HepG2 (cell line): ENCODE measurements around the gene GBGT1. TPM values are rescaled to one million over a fixed set of nuclear protein-coding genes. Genes with fewer than 3 reads are reported as not detected.

Source experiments
- ATAC-seq: fragments of 200-7000 bp; cut with Tn5 transposase; 3 replicates; pipeline ENCODE4 v1.9.1; 2020; ENCODE audit warnings: mild to moderate bottlenecking, moderate library complexity
- BruUV-seq: library from RNA; stranded (reverse); fragments of 400-500 nt; replicated peaks from 2 replicates; lab custom pipeline; 2021; lab: Mats Ljungman, UMichigan
- CTCF ChIA-PET: fragments of 300-600 bp; formaldehyde crosslinking; extraction: SDS; loops from one replicate; lab custom pipeline; 2021; ENCODE audit warnings: low total read pairs, inconsistent platforms, low intra/inter-chr PET ratio; lab: Yijun Ruan, JAX
- POLR2A ChIA-PET: fragments of 350-600 bp; sonication (Branson Sonifier 250); formaldehyde crosslinking; loops from one replicate; lab custom pipeline; 2020; ENCODE audit warnings: antibody characterized with exemption, inconsistent platforms; lab: Yijun Ruan, JAX
- DNase-seq: peaks from one replicate; pipeline ENCODE4 v3.0.0-alpha.2; 2015; ENCODE audit warnings: low spot score
- FAIRE-seq: peaks from 3 replicates; lab custom pipeline; 2011; peaks lifted over from hg19 to GRCh38; lab: Jason Lieb, UNC
- H2AFZ ChIP-seq: one replicate; pipeline ENCODE4 v1.6.1; 2011; ENCODE audit warnings: low read length, inconsistent platforms
- H3K27ac ChIP-seq: fragments of 300-600 bp; 3 replicates; pipeline ENCODE4 v1.8.0; 2011; ENCODE audit warnings: mixed run types, mild to moderate bottlenecking, mixed read lengths, low read length, inconsistent platforms; ENCODE audit not compliant: insufficient read depth; ENCODE audit errors: extremely low read length
- H3K27me3 ChIP-seq, 2 experiments: fragments of 200-600 bp in 1 of 2; 2 replicates in 1 of 2; 3 replicates in 1 of 2; pipeline versions ENCODE4 v1.6.0 to v1.8.0; 2011; ENCODE audit warnings: low read length in 2 of 2, mild to moderate bottlenecking in 2 of 2, moderate library complexity in 2 of 2, inconsistent platforms in 1 of 2; ENCODE audit not compliant: insufficient read depth in 2 of 2, control insufficient read depth in 1 of 2
- H3K36me3 ChIP-seq, 2 experiments: fragments of 200-600 bp in 1 of 2; replicated peaks in 1 of 2; 2 replicates in 1 of 2; 3 replicates in 1 of 2; pipeline versions ENCODE4 v1.5.1 to v1.8.0; 2011; ENCODE audit warnings: low read length in 2 of 2, inconsistent platforms in 1 of 2; ENCODE audit not compliant: insufficient read depth in 2 of 2, control insufficient read depth in 1 of 2
- H3K4me1 ChIP-seq: 2 replicates; pipeline ENCODE4 v1.5.1; 2012; ENCODE audit warnings: low read length, inconsistent platforms; ENCODE audit not compliant: insufficient read depth
- H3K4me2 ChIP-seq: 2 replicates; pipeline ENCODE4 v1.6.0; 2011; ENCODE audit warnings: low read depth, low read length, inconsistent platforms
- H3K4me3 ChIP-seq, 3 experiments: fragments of 200-600 bp in 1 of 3; sonication (generic), shearing (Covaris generic) in 1 of 3; replicated peaks in 1 of 3; 2 replicates each; pipeline ENCODE4 v1.5.1; 2011 to 2016; ENCODE audit warnings: low read length in 3 of 3, inconsistent platforms in 2 of 3, low read depth in 2 of 3, mild to moderate bottlenecking in 2 of 3, control low read depth in 1 of 3, mixed read lengths in 1 of 3; ENCODE audit not compliant: insufficient read depth in 1 of 3
- H3K79me2 ChIP-seq: one replicate; pipeline ENCODE4 v1.6.1; 2011; ENCODE audit warnings: low read length, inconsistent platforms; ENCODE audit not compliant: insufficient read depth
- H3K9ac ChIP-seq: 2 replicates; pipeline ENCODE4 v1.6.0; 2011; ENCODE audit warnings: mild to moderate bottlenecking, low read depth, low read length, inconsistent platforms; ENCODE audit not compliant: insufficient read depth
- H3K9me3 ChIP-seq: 2 replicates; pipeline ENCODE4 v1.5.1; 2012; ENCODE audit warnings: mild to moderate bottlenecking, low read length
- H4K20me1 ChIP-seq: 2 replicates; pipeline ENCODE4 v1.6.0; 2011; ENCODE audit warnings: inconsistent platforms, mild to moderate bottlenecking, low read length, moderate library complexity; ENCODE audit not compliant: insufficient read depth
- ATF7-NPFF ChIP-seq: sonication (generic); formaldehyde crosslinking; IDR thresholded peaks from 2 replicates; pipeline ENCODE4 v1.8.1; 2023; ENCODE audit warnings: mild to moderate bottlenecking, low read depth, missing genetic modification reagents, moderate library complexity
- KLF9 ChIP-seq: IDR thresholded peaks from 2 replicates; pipeline ENCODE4 v1.6.1; 2016; ENCODE audit warnings: low read depth
- MIER3 ChIP-seq: IDR thresholded peaks from 2 replicates; pipeline ENCODE4 v1.6.1; 2016; ENCODE audit warnings: missing compliant biosample characterization, borderline replicate concordance
- MTF2 ChIP-seq: sonication (generic); formaldehyde crosslinking; IDR thresholded peaks from 2 replicates; pipeline ENCODE4 v1.5.0; 2020; ENCODE audit warnings: missing genetic modification reagents, borderline replicate concordance
- NFYB ChIP-seq: sonication (generic); formaldehyde crosslinking; IDR thresholded peaks from 2 replicates; pipeline ENCODE4 v1.4.0; 2020; ENCODE audit warnings: missing genetic modification reagents
- RARG ChIP-seq: sonication (generic); formaldehyde crosslinking; IDR thresholded peaks from 2 replicates; pipeline ENCODE4 v1.4.0; 2020; ENCODE audit warnings: low read depth, mild to moderate bottlenecking, missing genetic modification reagents
- SOX5 ChIP-seq: IDR thresholded peaks from 2 replicates; pipeline ENCODE4 v1.6.1; 2016; ENCODE audit warnings: borderline replicate concordance
- ZNF614 ChIP-seq: IDR thresholded peaks from 2 replicates; pipeline ENCODE4 v1.6.1; 2018; ENCODE audit warnings: missing biosample characterization, missing genetic modification reagents, inconsistent platforms, borderline replicate concordance
- ZSCAN20 ChIP-seq: sonication (generic); formaldehyde crosslinking; IDR thresholded peaks from 2 replicates; pipeline ENCODE4 v1.4.0; 2020; ENCODE audit warnings: missing genetic modification reagents, mild to moderate bottlenecking, borderline replicate concordance
- ZSCAN22 ChIP-seq: sonication (generic); formaldehyde crosslinking; IDR thresholded peaks from 2 replicates; pipeline ENCODE4 v1.4.0; 2020; ENCODE audit warnings: mild to moderate bottlenecking, missing genetic modification reagents
- WGBS: methylation state at CpG from one replicate; pipeline ENCODE4 v1.1.6; 2017; ENCODE audit warnings: low lambda C conversion rate; 5-methylcytosine and 5-hydroxymethylcytosine counted together
- in situ Hi-C: cut with HindIII; loops from 2 replicates; pipeline ENCODE4 v1.10.0; 2017; ENCODE audit warnings: low pct_unique_long_range_greater_than_20kb; ENCODE audit not compliant: extremely low pct_ligation_motif_present
- intact Hi-C: fragments of 100-400 bp; cut with micrococcal nuclease; formaldehyde crosslinking; loops from one replicate; pipeline ENCODE4 v1.10.0; 2022; ENCODE audit not compliant: unreplicated experiment
- polyA plus RNA-seq, 8 experiments: library from polyadenylated mRNA; depleted of rRNA in 3 of 8; stranded (reverse) in 7 of 8; unstranded in 1 of 8; fragments of >200 nt; fragmentation: Illumina TruSeq in 4 of 8; extraction: Trizol in 4 of 8; gene quantifications; 2 replicates each; pipeline versions ENCODE4 v1.2.1 to v1.2.3, GENCODE V29; 2011 to 2016; ENCODE audit warnings: low read depth in 4 of 8, missing spikeins in 1 of 8, mixed read lengths in 1 of 8; ENCODE audit not compliant: insufficient read depth in 1 of 8
- total RNA-seq, 5 experiments: library from RNA; depleted of rRNA; stranded (reverse); fragments of >200 nt; fragmentation: Illumina TruSeq; extraction: Trizol; gene quantifications; 2 replicates each; pipeline ENCODE4 v1.2.3, GENCODE V29; 2016; ENCODE audit warnings: low read depth in 1 of 5
- TF ChIP-seq, protein P1 (sequence below): sonication (generic); formaldehyde crosslinking; IDR thresholded peaks from 2 replicates; pipeline ENCODE4 v1.5.0; 2020; ENCODE audit warnings: missing genetic modification reagents
- TF ChIP-seq, protein P2 (sequence below): sonication (generic); formaldehyde crosslinking; IDR thresholded peaks from 2 replicates; pipeline ENCODE4 v1.4.0; 2020; ENCODE audit warnings: missing genetic modification reagents, borderline replicate concordance
- TF ChIP-seq, protein P3 (sequence below): sonication (generic); formaldehyde crosslinking; IDR thresholded peaks from 2 replicates; pipeline ENCODE4 v1.5.1; 2020; ENCODE audit warnings: mild to moderate bottlenecking, missing genetic modification reagents, borderline replicate concordance

GBGT1 gene
- total and polyA plus RNA-seq, 2 of the 13 experiments (the other 11 are each of a cell fraction or from before 2014, with no cell fraction given): not detected

DNA sequence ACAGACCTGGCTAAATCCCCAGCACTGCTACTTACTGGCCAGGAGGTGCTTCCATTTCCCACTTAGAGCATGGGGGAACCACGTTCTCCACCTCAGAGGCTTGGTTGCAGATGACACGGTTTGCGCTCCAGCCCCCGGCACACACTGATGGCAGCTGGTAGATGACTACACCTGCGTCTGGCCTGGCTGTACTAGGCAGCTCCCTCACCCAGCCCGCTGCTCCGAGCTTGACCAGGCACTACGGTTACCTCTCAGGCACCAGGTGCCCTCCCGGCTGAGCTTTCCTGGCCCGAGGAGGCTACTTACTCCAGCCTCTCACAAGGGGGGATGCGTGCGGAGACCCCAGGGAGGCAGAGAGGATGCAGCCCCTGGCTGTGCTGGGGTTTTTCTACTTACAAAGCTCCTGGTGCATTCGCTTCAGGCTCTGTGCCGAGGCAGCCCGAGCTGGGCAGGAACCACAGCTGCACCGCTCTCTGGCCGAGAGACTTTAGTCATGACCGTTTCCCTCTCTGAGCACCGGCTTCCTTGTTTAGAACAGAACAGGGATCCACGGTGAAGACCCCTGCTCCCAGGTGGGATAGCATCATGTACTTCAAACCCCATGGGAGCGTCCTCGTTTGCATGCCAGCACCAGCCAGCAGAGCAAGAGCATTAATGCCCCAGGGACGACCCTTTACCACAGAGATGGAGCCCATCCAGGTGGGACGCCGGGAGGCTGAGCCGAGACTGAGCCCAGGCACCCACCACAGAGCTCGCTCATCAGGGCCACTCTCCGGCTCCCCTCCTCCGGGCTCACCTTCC is 7.6 kb upstream of the GBGT1 start:
- CTCF ChIA-PET: no interaction called here
- POLR2A ChIA-PET: no interaction called here
- Histone ChIP-seq H4K20me1 (no peaks in the 10 kb centered on the region), H2AFZ (no peak overlapping the region), H3K4me3 (no peak overlapping the region), H3K9ac (no peak overlapping the region), H3K36me3 (no peaks in the 10 kb centered on the region), H3K79me2 (no peaks in the 10 kb centered on the region)
- FAIRE-seq: no peak
- DNase-seq: no peak
- intact Hi-C loops: no loop called here
- 19% methylated on average over 9 of the region's 29 CpGs for whole genome bisulfite sequencing
- TF ChIP-seq ZNF614: no peak
- TF ChIP-seq, all 625 proteins: peak for 0
- Histone ChIP-seq H3K27ac (no peak overlapping the region), H3K27me3 (peaks cover 3 to 28% of the 10 kb centered on the region in 2 experiments; a peak in 4 of 5 replicates), H3K9me3 (no peaks in the 10 kb centered on the region), H3K4me2 (no peak overlapping the region), H3K4me1 (no peaks in the 10 kb centered on the region)
- in situ Hi-C loops: no loop called here
- BruUV-seq: no TSS peak
- ATAC-seq: no peak

DNA sequence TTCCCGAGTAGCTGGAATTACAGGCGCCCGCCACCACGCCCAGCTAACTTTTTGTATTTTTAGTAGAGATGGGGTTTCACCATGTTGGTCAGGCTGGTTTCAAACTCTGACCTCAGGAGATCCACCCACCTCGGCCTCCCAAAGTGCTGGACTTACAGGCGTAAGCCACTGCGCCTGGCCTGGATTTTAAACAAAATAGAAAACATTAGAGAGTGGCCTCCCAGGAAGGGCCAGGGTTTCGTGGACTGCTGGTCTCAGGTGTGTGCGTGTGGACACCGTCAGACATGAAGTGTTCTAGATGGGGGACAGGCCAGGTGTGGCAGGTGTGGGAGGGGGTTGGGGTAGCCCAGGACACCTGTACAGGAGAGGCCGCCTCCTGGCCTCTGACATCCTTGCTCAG is 7.0 kb upstream of the GBGT1 start:
- H2AFZ ChIP-seq: no peak overlapping the region
- no TSS peak for BruUV-seq
- no peak overlapping the region for H3K4me3 ChIP-seq
- H3K9ac ChIP-seq: no peak overlapping the region
- no peak overlapping the region for H3K27ac ChIP-seq
- DNase-seq (no peak), FAIRE-seq (no peak), ATAC-seq (no peak)
- peaks cover 3 to 29% of the 10 kb centered on the region in 2 experiments; a peak in 4 of 5 replicates for H3K27me3 ChIP-seq
- in situ Hi-C loops: no loop called here
- CTCF ChIA-PET: no interaction called here
- H3K9me3 ChIP-seq: no peaks in the 10 kb centered on the region
- WGBS: 53% methylated on average over 10 of the region's 11 CpGs
- POLR2A ChIA-PET: no interaction called here
- no peaks in the 10 kb centered on the region for H3K36me3 ChIP-seq
- intact Hi-C loops: no loop called here
- no peaks in the 10 kb centered on the region for H3K79me2 ChIP-seq
- H3K4me1 ChIP-seq: no peaks in the 10 kb centered on the region
- no peaks in the 10 kb centered on the region for H4K20me1 ChIP-seq
- H3K4me2 ChIP-seq: no peak overlapping the region
- no peak for TF ChIP-seq ZSCAN22 (CRISPR knock-in tag)
- TF ChIP-seq, protein P1, sequence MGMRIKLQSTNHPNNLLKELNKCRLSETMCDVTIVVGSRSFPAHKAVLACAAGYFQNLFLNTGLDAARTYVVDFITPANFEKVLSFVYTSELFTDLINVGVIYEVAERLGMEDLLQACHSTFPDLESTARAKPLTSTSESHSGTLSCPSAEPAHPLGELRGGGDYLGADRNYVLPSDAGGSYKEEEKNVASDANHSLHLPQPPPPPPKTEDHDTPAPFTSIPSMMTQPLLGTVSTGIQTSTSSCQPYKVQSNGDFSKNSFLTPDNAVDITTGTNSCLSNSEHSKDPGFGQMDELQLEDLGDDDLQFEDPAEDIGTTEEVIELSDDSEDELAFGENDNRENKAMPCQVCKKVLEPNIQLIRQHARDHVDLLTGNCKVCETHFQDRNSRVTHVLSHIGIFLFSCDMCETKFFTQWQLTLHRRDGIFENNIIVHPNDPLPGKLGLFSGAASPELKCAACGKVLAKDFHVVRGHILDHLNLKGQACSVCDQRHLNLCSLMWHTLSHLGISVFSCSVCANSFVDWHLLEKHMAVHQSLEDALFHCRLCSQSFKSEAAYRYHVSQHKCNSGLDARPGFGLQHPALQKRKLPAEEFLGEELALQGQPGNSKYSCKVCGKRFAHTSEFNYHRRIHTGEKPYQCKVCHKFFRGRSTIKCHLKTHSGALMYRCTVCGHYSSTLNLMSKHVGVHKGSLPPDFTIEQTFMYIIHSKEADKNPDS: no peak
- no peak for TF ChIP-seq ZSCAN20
- no peak for TF ChIP-seq ATF7-NPFF
- no peak for TF ChIP-seq KLF9 (CRISPR knock-in tag)
- TF ChIP-seq MTF2 (CRISPR knock-in tag): no peak
- TF ChIP-seq, protein P2, sequence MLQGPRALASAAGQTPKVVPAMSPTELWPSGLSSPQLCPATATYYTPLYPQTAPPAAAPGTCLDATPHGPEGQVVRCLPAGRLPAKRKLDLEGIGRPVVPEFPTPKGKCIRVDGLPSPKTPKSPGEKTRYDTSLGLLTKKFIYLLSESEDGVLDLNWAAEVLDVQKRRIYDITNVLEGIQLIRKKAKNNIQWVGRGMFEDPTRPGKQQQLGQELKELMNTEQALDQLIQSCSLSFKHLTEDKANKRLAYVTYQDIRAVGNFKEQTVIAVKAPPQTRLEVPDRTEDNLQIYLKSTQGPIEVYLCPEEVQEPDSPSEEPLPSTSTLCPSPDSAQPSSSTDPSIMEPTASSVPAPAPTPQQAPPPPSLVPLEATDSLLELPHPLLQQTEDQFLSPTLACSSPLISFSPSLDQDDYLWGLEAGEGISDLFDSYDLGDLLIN (CRISPR knock-in tag): no peak
- no peak for TF ChIP-seq MIER3 (CRISPR knock-in tag)
- TF ChIP-seq NFYB (CRISPR knock-in tag): no peak
- no peak for TF ChIP-seq RARG (CRISPR knock-in tag)
- no peak for TF ChIP-seq SOX5
- TF ChIP-seq, protein P3, sequence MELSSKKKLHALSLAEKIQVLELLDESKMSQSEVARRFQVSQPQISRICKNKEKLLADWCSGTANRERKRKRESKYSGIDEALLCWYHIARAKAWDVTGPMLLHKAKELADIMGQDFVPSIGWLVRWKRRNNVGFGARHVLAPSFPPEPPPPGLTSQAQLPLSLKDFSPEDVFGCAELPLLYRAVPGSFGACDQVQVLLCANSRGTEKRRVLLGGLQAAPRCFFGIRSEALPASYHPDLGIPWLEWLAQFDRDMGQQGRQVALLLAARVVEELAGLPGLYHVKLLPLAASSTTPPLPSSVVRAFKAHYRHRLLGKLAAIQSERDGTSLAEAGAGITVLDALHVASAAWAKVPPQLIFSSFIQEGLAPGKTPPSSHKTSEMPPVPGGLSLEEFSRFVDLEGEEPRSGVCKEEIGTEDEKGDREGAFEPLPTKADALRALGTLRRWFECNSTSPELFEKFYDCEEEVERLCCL (CRISPR knock-in tag): no peak
